Lung (tissue), 12 donors: ENCODE measurements around the gene SH3TC1. TPM values are rescaled to one million over a fixed set of nuclear protein-coding genes. Genes with fewer than 3 reads are reported as not detected.

Experiments used
- ATAC-seq: fragments of 200-7000 bp; cut with Tn5 transposase; one replicate; pipeline ENCODE4 v1.9.1; 2020; ENCODE audit warnings: moderate number of reproducible peaks; ENCODE audit not compliant: insufficient read depth, low FRiP score
- DNase-seq, 3 donors: peaks; one replicate each; pipeline ENCODE4 v3.0.0-alpha.2; 2013 to 2017
- H3K27ac ChIP-seq, 2 donors: one replicate each; pipeline ENCODE4 v1.5.1; 2013; ENCODE audit warnings: mild to moderate bottlenecking in 2 of 2, moderate library complexity in 2 of 2, control low read depth in 1 of 2, inconsistent platforms in 1 of 2, low read depth in 1 of 2, low read length in 1 of 2
- H3K27me3 ChIP-seq, 3 donors: one replicate each; pipeline ENCODE4 v1.5.1; 2013; ENCODE audit warnings: low read length in 2 of 3; ENCODE audit not compliant: control insufficient read depth in 3 of 3, insufficient read depth in 3 of 3
- H3K36me3 ChIP-seq, 4 donors: one replicate each; pipeline ENCODE4 v1.5.1; 2013; ENCODE audit warnings: low read length in 4 of 4, mild to moderate bottlenecking in 1 of 4, moderate library complexity in 1 of 4; ENCODE audit not compliant: control insufficient read depth in 4 of 4, insufficient read depth in 4 of 4
- H3K4me1 ChIP-seq, 5 donors: one replicate each; pipeline ENCODE4 v1.5.1; 2013; ENCODE audit warnings: low read length in 5 of 5, mild to moderate bottlenecking in 2 of 5, moderate library complexity in 1 of 5; ENCODE audit not compliant: control insufficient read depth in 5 of 5, insufficient read depth in 5 of 5
- H3K4me3 ChIP-seq: one replicate; pipeline ENCODE4 v1.5.1; 2013; ENCODE audit warnings: mild to moderate bottlenecking, control low read depth, moderate library complexity
- H3K9ac ChIP-seq, 2 donors: one replicate each; pipeline ENCODE4 v1.5.1; 2013; ENCODE audit warnings: low read length in 2 of 2, control low read depth in 1 of 2; ENCODE audit not compliant: insufficient read depth in 1 of 2
- H3K9me3 ChIP-seq, 4 donors: one replicate each; pipeline ENCODE4 v1.5.1; 2013; ENCODE audit warnings: low read length in 3 of 4, mild to moderate bottlenecking in 1 of 4, moderate library complexity in 1 of 4; ENCODE audit not compliant: control insufficient read depth in 4 of 4, insufficient read depth in 3 of 4
- CTCF ChIP-seq: IDR thresholded peaks from 2 replicates; pipeline ENCODE4 v1.5.1; 2012; ENCODE audit warnings: mild to moderate bottlenecking; ENCODE audit errors: control extremely low read depth, extremely low read depth
- WGBS, 2 donors: extraction: QIAGEN DNeasy Blood & Tissue Kit; methylation state at CpG; one replicate each; pipeline ENCODE4 v1.1.7; 2013; 5-methylcytosine and 5-hydroxymethylcytosine counted together
- polyA plus RNA-seq, 2 donors: library from polyadenylated mRNA; stranded (reverse); fragments of 200-250 nt; gene quantifications; one replicate each; pipeline ENCODE4 v1.2.1, GENCODE V29; 2013
- total RNA-seq, 2 donors: library from RNA; depleted of rRNA in 1 of 2; stranded (reverse); fragments of >200 nt in 1 of 2; gene quantifications; one replicate each; pipeline ENCODE4 v1.2.1, GENCODE V29; 2014 to 2021
- donor health status: control.
- donor health status: control.
- donor health status: Bipolar disorder and iron deficiency.
- donor health status: healthy.
- donor health status: DM: yes; HTN: yes; CAD: no.

SH3TC1 gene
- total and polyA plus RNA-seq, 4 donors, result 21.4 to 67.3 (median 38.1) TPM

DNA sequence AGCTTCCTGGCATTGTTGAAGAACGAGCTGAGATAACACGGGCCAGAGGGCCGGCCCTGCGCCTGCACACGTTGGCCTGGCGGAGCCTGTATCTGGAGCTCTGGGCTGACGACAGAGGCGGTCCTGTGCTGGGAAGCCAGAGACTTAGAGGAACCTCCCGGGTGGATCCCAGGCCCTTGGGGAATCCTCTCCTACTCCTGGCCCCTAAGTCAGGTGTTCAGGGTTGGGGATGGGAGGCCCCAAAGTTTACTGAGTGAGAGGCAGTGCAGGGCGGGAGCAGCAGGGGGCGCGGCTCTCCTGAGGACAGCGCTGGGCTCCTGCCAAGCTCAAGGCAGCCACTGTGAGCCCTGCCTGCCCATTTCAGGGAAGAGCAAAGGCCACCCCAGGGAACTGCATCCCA is 68.0 kb downstream of the SH3TC1 start:
- no peaks in the 10 kb centered on the region for H3K36me3 ChIP-seq
- peaks cover 0 to 26% (median 4%) of the 10 kb centered on the region in 5 donors for H3K4me1 ChIP-seq
- peak; percentile 68 for ATAC-seq
- peaks cover 0 to 2% (median 0%) of the 10 kb centered on the region in 3 donors for H3K27me3 ChIP-seq
- TF ChIP-seq CTCF, result peak; percentile 38
- no peaks in the 10 kb centered on the region for H3K9me3 ChIP-seq
- no peak overlapping the region for H3K27ac ChIP-seq
- no peak overlapping the region for H3K9ac ChIP-seq
- H3K4me3 ChIP-seq, result no peak overlapping the region
- WGBS, 2 donors, result 38 to 45% methylated on average over 13 of the region's 13 CpGs
- peak; percentile 70 to 75 (median 74) for DNase-seq

- 93 to 96% methylated on average over 7 of the region's 7 CpGs for WGBS, 2 donors
- no peak for DNase-seq
- Histone ChIP-seq H3K9ac (no peak overlapping the region), H3K27ac (no peak overlapping the region), H3K27me3 (peaks cover 0 to 7% (median 0%) of the 10 kb centered on the region in 3 donors), H3K4me1 (peaks cover 0 to 37% (median 4%) of the 10 kb centered on the region in 5 donors), H3K9me3 (no peaks in the 10 kb centered on the region), H3K4me3 (no peak overlapping the region), H3K36me3 (no peaks in the 10 kb centered on the region)
- ATAC-seq, result no peak
- no peak for TF ChIP-seq CTCF
Measured at GRCh38 chr4:8268211-8268610, 69.1 kb downstream of the SH3TC1 start.

DNA sequence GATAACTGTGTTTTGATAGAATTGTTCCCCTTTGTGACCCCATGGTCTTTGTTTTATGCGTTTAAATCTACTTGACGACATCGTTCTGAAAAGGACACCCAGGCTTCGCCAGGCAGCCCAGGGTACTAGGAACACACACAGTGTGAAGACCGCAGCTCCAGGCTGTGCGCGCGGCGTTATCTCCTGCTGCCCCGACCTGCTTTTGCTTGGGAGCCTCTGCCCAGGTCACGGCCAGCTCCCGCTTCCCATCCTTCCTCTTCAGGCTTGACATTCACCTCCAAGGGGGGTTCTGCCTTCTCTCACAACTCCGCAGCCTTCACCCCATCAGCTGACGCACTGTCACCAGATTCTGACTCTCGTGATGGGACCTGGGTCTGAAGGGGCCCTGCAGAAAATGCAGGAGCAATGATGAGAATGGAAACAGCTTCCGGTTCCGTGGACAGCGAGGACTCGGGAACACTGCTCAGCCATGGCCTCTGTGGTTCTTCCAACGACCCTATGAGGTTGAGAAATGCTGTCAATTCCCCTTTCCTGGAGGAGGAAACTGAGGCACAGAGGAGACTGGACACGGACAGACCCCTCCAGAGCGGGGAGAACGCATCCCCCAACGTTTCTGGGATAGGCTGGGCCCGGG is 69.9 kb downstream of the SH3TC1 start:
- no peak for TF ChIP-seq CTCF
- H3K4me1 ChIP-seq, result peaks cover 0 to 38% (median 4%) of the 10 kb centered on the region in 5 donors
- no peaks in the 10 kb centered on the region for H3K9me3 ChIP-seq
- no peak overlapping the region for H3K4me3 ChIP-seq
- ATAC-seq, result no peak
- DNase-seq, result no peak
- 75 to 82% methylated on average over 25 of the region's 25 CpGs for WGBS, 2 donors
- no peak overlapping the region for H3K27ac ChIP-seq
- no peak overlapping the region for H3K9ac ChIP-seq
- H3K27me3 ChIP-seq, result peaks cover 0 to 7% (median 0%) of the 10 kb centered on the region in 3 donors
- no peaks in the 10 kb centered on the region for H3K36me3 ChIP-seq
